ENCODE results near the gene MAP6D1.

The MAP6D1 gene

GRCh38 chr3:183807209-183807728 lies 18.1 kb downstream of the MAP6D1 start:
- H3K4me1 Mint-ChIP-seq, result no peaks in the 10 kb centered on the region
- no peaks in the 10 kb centered on the region for H3K9me3 Mint-ChIP-seq
- TF ChIP-seq, protein P1, sequence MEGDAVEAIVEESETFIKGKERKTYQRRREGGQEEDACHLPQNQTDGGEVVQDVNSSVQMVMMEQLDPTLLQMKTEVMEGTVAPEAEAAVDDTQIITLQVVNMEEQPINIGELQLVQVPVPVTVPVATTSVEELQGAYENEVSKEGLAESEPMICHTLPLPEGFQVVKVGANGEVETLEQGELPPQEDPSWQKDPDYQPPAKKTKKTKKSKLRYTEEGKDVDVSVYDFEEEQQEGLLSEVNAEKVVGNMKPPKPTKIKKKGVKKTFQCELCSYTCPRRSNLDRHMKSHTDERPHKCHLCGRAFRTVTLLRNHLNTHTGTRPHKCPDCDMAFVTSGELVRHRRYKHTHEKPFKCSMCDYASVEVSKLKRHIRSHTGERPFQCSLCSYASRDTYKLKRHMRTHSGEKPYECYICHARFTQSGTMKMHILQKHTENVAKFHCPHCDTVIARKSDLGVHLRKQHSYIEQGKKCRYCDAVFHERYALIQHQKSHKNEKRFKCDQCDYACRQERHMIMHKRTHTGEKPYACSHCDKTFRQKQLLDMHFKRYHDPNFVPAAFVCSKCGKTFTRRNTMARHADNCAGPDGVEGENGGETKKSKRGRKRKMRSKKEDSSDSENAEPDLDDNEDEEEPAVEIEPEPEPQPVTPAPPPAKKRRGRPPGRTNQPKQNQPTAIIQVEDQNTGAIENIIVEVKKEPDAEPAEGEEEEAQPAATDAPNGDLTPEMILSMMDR (IDR thresholded peaks at IDR 0.05), result no peak
- H3K36me3 Mint-ChIP-seq (ENCODE audit: low read depth), result peaks cover 79% of the 10 kb centered on the region
- no peak overlapping the region for H3K4me3 Mint-ChIP-seq
- H3K27me3 Mint-ChIP-seq (ENCODE audit: low read depth, poor library complexity), result no peaks in the 10 kb centered on the region
- DNase-seq, result no peak
- H3K27ac Mint-ChIP-seq, result peak overlapping the region; percentile 74

DNA sequence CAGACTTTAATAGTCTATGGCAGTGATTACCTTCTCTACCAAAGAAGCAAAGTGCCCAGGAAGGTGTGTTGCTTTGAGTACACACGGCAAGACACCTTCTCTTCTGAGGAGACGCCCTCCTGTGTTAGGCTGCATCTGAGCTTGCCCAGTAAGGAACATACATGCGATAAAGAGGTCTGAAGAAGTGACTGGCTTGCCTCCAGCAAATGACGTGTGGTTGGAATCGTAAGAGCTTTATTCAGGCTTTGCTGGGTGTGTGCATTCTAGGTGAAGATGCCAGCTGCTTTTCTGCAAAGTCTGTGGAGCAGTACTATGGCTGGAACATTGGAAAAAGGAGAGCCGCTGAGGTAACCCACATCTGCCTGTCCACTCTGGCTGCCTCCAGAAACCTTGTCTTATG lies 22.4 kb downstream of the MAP6D1 start:
- Mint-ChIP-seq H3K36me3 (ENCODE audit: low read depth) (peaks cover 82% of the 10 kb centered on the region), H3K27ac (no peak overlapping the region), H3K4me1 (no peaks in the 10 kb centered on the region), H3K27me3 (ENCODE audit: low read depth, poor library complexity) (no peaks in the 10 kb centered on the region), H3K4me3 (no peak overlapping the region), H3K9me3 (no peaks in the 10 kb centered on the region)
- no peak for DNase-seq
- TF ChIP-seq, protein P1 (IDR thresholded peaks at IDR 0.05), result no peak

- no peaks in the 10 kb centered on the region for H3K9me3 Mint-ChIP-seq
- peaks cover 78% of the 10 kb centered on the region for H3K36me3 Mint-ChIP-seq (ENCODE audit: low read depth)
Measured at GRCh38 chr3:183801601-183802000, 23.8 kb downstream of the MAP6D1 start.

GRCh38 chr3:183800243-183800863 lies 25.0 kb downstream of the MAP6D1 start:
- peaks cover 80% of the 10 kb centered on the region for H3K36me3 Mint-ChIP-seq (ENCODE audit: low read depth)
- TF ChIP-seq, protein P1 (IDR thresholded peaks at IDR 0.05), result no peak
- H3K4me3 Mint-ChIP-seq, result no peak overlapping the region
- H3K4me1 Mint-ChIP-seq, result no peaks in the 10 kb centered on the region
- no peaks in the 10 kb centered on the region for H3K9me3 Mint-ChIP-seq
- DNase-seq, result no peak
- no peak overlapping the region for H3K27ac Mint-ChIP-seq
- H3K27me3 Mint-ChIP-seq (ENCODE audit: low read depth, poor library complexity), result no peaks in the 10 kb centered on the region

More at GRCh38 chr3:183801601-183802000, 23.8 kb downstream of the MAP6D1 start:
- Mint-ChIP-seq H3K27ac (no peak overlapping the region), H3K27me3 (ENCODE audit: low read depth, poor library complexity) (no peaks in the 10 kb centered on the region), H3K4me3 (no peak overlapping the region), H3K4me1 (no peaks in the 10 kb centered on the region)
- no peak for DNase-seq
- TF ChIP-seq, protein P1 (IDR thresholded peaks at IDR 0.05), result no peak

DNA sequence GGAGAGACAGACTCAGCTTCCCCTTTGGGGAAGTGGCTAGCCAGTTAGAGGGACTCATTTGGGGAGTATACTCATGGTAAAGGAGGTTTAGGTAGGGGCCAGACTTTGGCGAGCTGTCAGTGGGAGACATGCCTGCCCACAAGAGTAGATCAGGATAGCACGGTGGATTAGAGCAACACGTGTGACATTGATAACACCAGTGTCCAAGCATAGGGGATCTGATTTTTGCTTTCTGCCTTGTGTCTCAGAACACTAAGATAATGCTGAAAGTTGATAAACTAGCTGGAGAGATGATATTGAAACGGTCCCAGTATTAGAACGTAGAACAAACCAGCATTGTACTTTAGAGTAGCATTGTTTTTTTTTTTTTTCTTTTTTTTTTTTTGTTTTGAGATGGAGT lies 25.9 kb downstream of the MAP6D1 start:
- Mint-ChIP-seq H3K27ac (no peak overlapping the region), H3K36me3 (ENCODE audit: low read depth) (peaks cover 77% of the 10 kb centered on the region), H3K4me3 (no peak overlapping the region), H3K27me3 (ENCODE audit: low read depth, poor library complexity) (no peaks in the 10 kb centered on the region), H3K9me3 (no peaks in the 10 kb centered on the region), H3K4me1 (no peaks in the 10 kb centered on the region)
- TF ChIP-seq, protein P1 (IDR thresholded peaks at IDR 0.05), result no peak
- no peak for DNase-seq

- peak overlapping the region; percentile 87 for H3K27ac Mint-ChIP-seq
- TF ChIP-seq, protein P1 (IDR thresholded peaks at IDR 0.05), result no peak
- H3K27me3 Mint-ChIP-seq (ENCODE audit: low read depth, poor library complexity), result no peaks in the 10 kb centered on the region
- no peaks in the 10 kb centered on the region for H3K9me3 Mint-ChIP-seq
- no peaks in the 10 kb centered on the region for H3K4me1 Mint-ChIP-seq
- DNase-seq, result no peak
- no peak overlapping the region for H3K4me3 Mint-ChIP-seq
- H3K36me3 Mint-ChIP-seq (ENCODE audit: low read depth), result peaks cover 77% of the 10 kb centered on the region
Measured at GRCh38 chr3:183797996-183798395, 27.4 kb downstream of the MAP6D1 start.

All from nephron progenitor cell (in vitro differentiated cells).